A549 (cell line): Measurements from ENCODE around the gene SIAH2. TPM values are rescaled to one million over a fixed set of nuclear protein-coding genes. Genes with fewer than 3 reads are reported as not detected.

Source experiments
- ATAC-seq, 2 experiments: fragments of 200-7000 bp in 1 of 2; fragments of >200 bp in 1 of 2; cut with Nextera tagmentation in 1 of 2; cut with Tn5 transposase in 1 of 2; 3 replicates each; pipeline versions ENCODE4 v1.8.0 to v1.9.1; 2018 to 2020; ENCODE audit warnings: mild to moderate bottlenecking in 1 of 2, moderate library complexity in 1 of 2
- CTCF ChIA-PET: fragments of 300-600 bp; sonication (Branson Sonifier 250); formaldehyde crosslinking; extraction: SDS; loops from one replicate; lab custom pipeline; 2021; ENCODE audit warnings: antibody characterized with exemption, inconsistent platforms; lab: Yijun Ruan, JAX
- POLR2A ChIA-PET: fragments of 350-600 bp; formaldehyde crosslinking; extraction: SDS; loops from one replicate; lab custom pipeline; 2021; ENCODE audit warnings: antibody characterized with exemption, inconsistent platforms; lab: Yijun Ruan, JAX
- DNase-seq, 2 experiments: peaks; one replicate each; pipeline versions ENCODE4 v3.0.0 to v3.0.0-alpha.2; 2011 to 2016; ENCODE audit warnings: low read depth in 1 of 2, low spot score in 1 of 2
- FAIRE-seq: peaks from 2 replicates; lab custom pipeline; 2011; peaks lifted over from hg19 to GRCh38; lab: Jason Lieb, UNC
- H3K27ac ChIP-seq, 2 experiments: fragments of >200 bp; sonication (Bioruptor Twin); formaldehyde crosslinking; 3 replicates each; pipeline ENCODE4 v1.5.1; 2016 to 2017
- H3K4me1 ChIP-seq: fragments of >200 bp; sonication (Bioruptor Twin); formaldehyde crosslinking; 3 replicates; pipeline ENCODE4 v1.6.1; 2016
- H3K4me2 ChIP-seq: fragments of >200 bp; sonication (Bioruptor Twin); formaldehyde crosslinking; 3 replicates; pipeline ENCODE4 v1.6.1; 2016
- H3K4me3 ChIP-seq: fragments of >200 bp; sonication (Bioruptor Twin); formaldehyde crosslinking; 3 replicates; pipeline ENCODE4 v1.5.1; 2016
- H3K9me3 ChIP-seq: fragments of >200 bp; sonication (Bioruptor Twin); formaldehyde crosslinking; 3 replicates; pipeline ENCODE4 v1.6.1; 2016
- BCL3 ChIP-seq: fragments of >200 bp; sonication (Bioruptor Twin); formaldehyde crosslinking; IDR thresholded peaks from 3 replicates; pipeline ENCODE4 v1.6.1; 2016
- BHLHE40 ChIP-seq: IDR thresholded peaks from 2 replicates; pipeline ENCODE4 v1.6.1; 2012; ENCODE audit warnings: low read depth, low read length, inconsistent platforms
- CBX8 ChIP-seq: fragments of 200-600 bp; sonication (generic); IDR thresholded peaks from 2 replicates; pipeline ENCODE4 v1.6.1; 2016
- CEBPB ChIP-seq, 2 experiments: fragments of >200 bp in 1 of 2; sonication (Bioruptor Twin) in 1 of 2; formaldehyde crosslinking in 1 of 2; IDR thresholded peaks; 2 replicates each; pipeline ENCODE4 v1.6.1; 2012 to 2016
- EHF ChIP-seq: fragments of 250-450 bp; sonication (Bioruptor Pico); IDR thresholded peaks from 2 replicates; pipeline ENCODE4 v1.5.0; 2020; ENCODE audit warnings: mild to moderate bottlenecking
- ELK1 ChIP-seq: fragments of 150-350 bp; IDR thresholded peaks from 2 replicates; pipeline ENCODE4 v1.6.1; 2014; ENCODE audit warnings: low read depth, mild to moderate bottlenecking, low read length
- HOXB13 ChIP-seq: fragments of 250-450 bp; sonication (Bioruptor Pico); IDR thresholded peaks from 2 replicates; pipeline ENCODE4 v1.5.0; 2020; ENCODE audit warnings: low read depth, mild to moderate bottlenecking, moderate library complexity
- KDM1A ChIP-seq: fragments of 200-600 bp; sonication (generic); IDR thresholded peaks from 2 replicates; pipeline ENCODE4 v1.6.1; 2016; ENCODE audit warnings: low read depth, mild to moderate bottlenecking
- MAZ ChIP-seq: fragments of 150-350 bp; IDR thresholded peaks from 2 replicates; pipeline ENCODE4 v1.6.1; 2014; ENCODE audit warnings: antibody characterized with exemption, low read depth, low read length, borderline replicate concordance
- NFE2L2 ChIP-seq: fragments of 150-350 bp; conservative IDR thresholded peaks from 2 replicates; pipeline ENCODE4 v1.6.1; 2014; ENCODE audit warnings: low read length
- NPAS2 ChIP-seq: fragments of 250-450 bp; sonication (Bioruptor Pico); IDR thresholded peaks from 2 replicates; pipeline ENCODE4 v1.8.0; 2022; ENCODE audit warnings: mild to moderate bottlenecking, moderate library complexity, borderline replicate concordance
- RARB ChIP-seq: fragments of 250-450 bp; sonication (Bioruptor Pico); IDR thresholded peaks from 2 replicates; pipeline ENCODE4 v1.8.0; 2021; ENCODE audit warnings: mild to moderate bottlenecking, moderate library complexity
- RCOR1 ChIP-seq: fragments of 150-350 bp; IDR thresholded peaks from 2 replicates; pipeline ENCODE4 v1.6.1; 2014; ENCODE audit warnings: antibody characterized with exemption, low read length, low read depth
- REST ChIP-seq: fragments of 200-600 bp; sonication (generic); IDR thresholded peaks from 2 replicates; pipeline ENCODE4 v1.6.1; 2016; ENCODE audit warnings: antibody characterized with exemption, mild to moderate bottlenecking, moderate library complexity
- RFX5 ChIP-seq: fragments of 450-650 bp; IDR thresholded peaks from 2 replicates; pipeline ENCODE4 v1.7.1; 2014; ENCODE audit warnings: antibody characterized with exemption, mild to moderate bottlenecking, moderate library complexity
- SREBF2 ChIP-seq: fragments of 450-650 bp; IDR thresholded peaks from 2 replicates; pipeline ENCODE4 v1.6.1; 2014; ENCODE audit warnings: mild to moderate bottlenecking, moderate library complexity
- USF2 ChIP-seq: fragments of 450-650 bp; IDR thresholded peaks from 2 replicates; pipeline ENCODE4 v1.6.1; 2014; ENCODE audit warnings: antibody characterized with exemption
- ZFP36 ChIP-seq: fragments of 450-650 bp; IDR thresholded peaks from 2 replicates; pipeline ENCODE4 v1.6.1; 2014; ENCODE audit warnings: borderline replicate concordance; ENCODE audit not compliant: partially characterized antibody
- ZSCAN20 ChIP-seq: fragments of 250-450 bp; sonication (Bioruptor Pico); IDR thresholded peaks from 2 replicates; pipeline ENCODE4 v1.8.0; 2022; ENCODE audit warnings: mild to moderate bottlenecking, moderate library complexity
- WGBS: methylation state at CpG from one replicate; pipeline ENCODE4 v1.1.6; 2017; ENCODE audit errors: missing lambda C conversion rate; 5-methylcytosine and 5-hydroxymethylcytosine counted together
- polyA plus RNA-seq, 4 experiments: library from polyadenylated mRNA; depleted of rRNA in 3 of 4; stranded (reverse); fragments of >200 nt; fragmentation: RNase III in 1 of 4; extraction: RNeasy Plus Mini Kit Qiagen cat#74134 plus additional on column Dnase treatment in 1 of 4; gene quantifications; 2 replicates in 3 of 4; 3 replicates in 1 of 4; pipeline ENCODE4 v1.2.3, GENCODE V29; 2011 to 2017

Gene SIAH2
- polyA plus RNA-seq, 2 of the 4 experiments (the other 2 are of a cell fraction), result 11.4 to 24.8 TPM

- no peak for DNase-seq
- CTCF ChIA-PET, result interaction anchor here (1.5 kb wide), 1 partner anchor 23 kb away, joined by 5 read pairs; no protein-coding TSS in a partner anchor
- no peak overlapping the region for H3K4me2 ChIP-seq
- H3K9me3 ChIP-seq, result no peaks in the 10 kb centered on the region
- TF ChIP-seq NFE2L2, result no peak
- no peak for TF ChIP-seq RARB (CRISPR knock-in tag)
- no peak for TF ChIP-seq BHLHE40
- no peak for TF ChIP-seq CBX8
- TF ChIP-seq ZFP36, result no peak
- TF ChIP-seq MAZ, result no peak
- no peak for TF ChIP-seq ZSCAN20 (CRISPR knock-in tag)
- TF ChIP-seq, all 56 proteins: peak for 0
- no peaks in the 10 kb centered on the region for H3K4me1 ChIP-seq
- no peak for FAIRE-seq
- POLR2A ChIA-PET, result interaction anchor here (1.3 kb wide), 1 partner anchor 18 kb away, joined by 3 read pairs; no protein-coding TSS in a partner anchor
- no peak overlapping the region for H3K27ac ChIP-seq
- no peak overlapping the region for H3K4me3 ChIP-seq
- no peak for ATAC-seq
- 3% methylated on average over 1 of the region's 1 CpG for WGBS
Measured at GRCh38 chr3:150810641-150811040, 47.7 kb upstream of the SIAH2 start.

GRCh38 chr3:150806185-150806835, 43.3 kb upstream of the SIAH2 start:
- no peak for FAIRE-seq
- no peaks in the 10 kb centered on the region for H3K4me1 ChIP-seq
- ATAC-seq, result no peak
- ChIA-PET CTCF (interaction anchor here (0.7 to 3.3 kb wide), 4 partner anchors 13 to 38 kb away, joined by 3 to 21 read pairs (median 4); no protein-coding TSS in a partner anchor), POLR2A (interaction anchor here (0.6 kb wide), 1 partner anchor 43 kb away, joined by 3 read pairs; the partner anchor contains the start of gene SIAH2)
- H3K9me3 ChIP-seq, result no peaks in the 10 kb centered on the region
- 59% methylated on average over 5 of the region's 5 CpGs for WGBS
- H3K27ac ChIP-seq, result no peak overlapping the region
- H3K4me2 ChIP-seq, result no peak overlapping the region
- no peak for TF ChIP-seq NPAS2
- TF ChIP-seq RFX5, result no peak
- no peak for TF ChIP-seq SREBF2
- TF ChIP-seq BCL3, result no peak
- H3K4me3 ChIP-seq, result no peak overlapping the region
- DNase-seq, result no peak

GRCh38 chr3:150805354-150805753, 42.4 kb upstream of the SIAH2 start:
- FAIRE-seq (no peak), ATAC-seq (no peak), DNase-seq (no peak)
- no peaks in the 10 kb centered on the region for H3K9me3 ChIP-seq
- ChIA-PET POLR2A (no interaction called here), CTCF (interaction anchor here (1.1 to 3.3 kb wide), 3 partner anchors 15 to 20 kb away, joined by 3 to 21 read pairs (median 4); no protein-coding TSS in a partner anchor)
- WGBS, result 20% methylated on average over 2 of the region's 2 CpGs
- TF ChIP-seq REST (no peak), NPAS2 (no peak), ELK1 (no peak), BCL3 (no peak), KDM1A (no peak), RCOR1 (no peak), ZSCAN20 (CRISPR knock-in tag) (no peak), HOXB13 (CRISPR knock-in tag) (no peak), CEBPB (IDR thresholded peaks at IDR 0.05) (no peak), EHF (CRISPR knock-in tag) (no peak), USF2 (no peak)
- H3K4me1 ChIP-seq, result no peaks in the 10 kb centered on the region
- H3K4me2 ChIP-seq, result no peak overlapping the region
- no peak overlapping the region for H3K4me3 ChIP-seq
- H3K27ac ChIP-seq, result no peak overlapping the region
